Esophagus (tissue), 2 donors: Measurements from ENCODE around the gene DCAF10. TPM values are rescaled to one million over a fixed set of nuclear protein-coding genes. Genes with fewer than 3 reads are reported as not detected.
A peak's percentile ranks its signal among the peaks of the same experiment; 100 is the strongest.
"Not testable (repeated sequence)": the region's sequence is repeated elsewhere in the genome, so short reads cannot be mapped to it uniquely, and the experiment has no call there.

ENCODE experiments used
- H3K27ac ChIP-seq, 2 donors: one replicate each; pipeline ENCODE4 v1.5.1; 2013; ENCODE audit warnings: low read depth in 2 of 2, mild to moderate bottlenecking in 2 of 2, inconsistent platforms in 1 of 2, low read length in 1 of 2, moderate library complexity in 1 of 2
- H3K27me3 ChIP-seq, 2 donors: one replicate each; pipeline ENCODE4 v1.6.1; 2013; ENCODE audit warnings: low read length in 2 of 2, control low read depth in 1 of 2, mild to moderate bottlenecking in 1 of 2; ENCODE audit not compliant: insufficient read depth in 2 of 2, control insufficient read depth in 1 of 2
- H3K36me3 ChIP-seq, 2 donors: one replicate each; pipeline ENCODE4 v1.6.1; 2013; ENCODE audit warnings: low read length in 1 of 2; ENCODE audit not compliant: control insufficient read depth in 2 of 2, insufficient read depth in 2 of 2
- H3K4me1 ChIP-seq, 2 donors: one replicate each; pipeline ENCODE4 v1.6.1; 2013; ENCODE audit warnings: low read length in 1 of 2; ENCODE audit not compliant: control insufficient read depth in 2 of 2, insufficient read depth in 2 of 2
- H3K4me3 ChIP-seq, 2 donors: one replicate each; pipeline ENCODE4 v1.5.1; 2013; ENCODE audit warnings: low read length in 2 of 2, mild to moderate bottlenecking in 2 of 2, low read depth in 1 of 2, moderate library complexity in 1 of 2
- H3K9me3 ChIP-seq, 2 donors: one replicate each; pipeline ENCODE4 v1.6.1; 2013; ENCODE audit warnings: mild to moderate bottlenecking in 2 of 2, low read depth in 1 of 2, low read length in 1 of 2, moderate library complexity in 1 of 2; ENCODE audit not compliant: control insufficient read depth in 2 of 2, insufficient read depth in 1 of 2
- WGBS, 2 donors: extraction: QIAGEN DNeasy Blood & Tissue Kit; methylation state at CpG; one replicate each; pipeline ENCODE4 v1.1.7; 2013; 5-methylcytosine and 5-hydroxymethylcytosine counted together
- polyA plus RNA-seq, 2 donors: library from polyadenylated mRNA; stranded (reverse); fragments of 200-250 nt; gene quantifications; one replicate each; pipeline ENCODE4 v1.2.3, GENCODE V29; 2013
- donor health status: healthy with polysubstance abuse.
- donor health status: Bipolar disorder and iron deficiency.

DCAF10 gene
- 1 to 10 TPM; 6.1 to 8.0 TPM for polyA plus RNA-seq

GRCh38 chr9:37800631-37801286 is at the start of gene DCAF10:
TSS of gene DCAF10 (plus strand) at chr9:37800797. CDS start at chr9:37800867, 70 bp downstream.
- H3K4me3 ChIP-seq, result peak within 1 kb of the TSS; percentile 74 to 94
- H3K27ac ChIP-seq, result peak within 1 kb of the TSS; percentile 88 to 93
- 0 to 1% methylated on average over 46 to 72 of the region's 72 CpGs for WGBS, 2 donors
- H3K36me3 ChIP-seq, result no peaks in the 10 kb centered on the region
- no peaks in the 10 kb centered on the region for H3K9me3 ChIP-seq
- H3K27me3 ChIP-seq, result no peaks in the 10 kb centered on the region
- peaks cover 3% of the 10 kb centered on the region in 2 donors for H3K4me1 ChIP-seq

GRCh38 chr9:37751186-37751585 is 49.4 kb upstream of the DCAF10 start:
- Histone ChIP-seq H3K9me3 (no peaks in the 10 kb centered on the region), H3K4me3 (no peak overlapping the region), H3K27ac (no peak overlapping the region), H3K36me3 (no peaks in the 10 kb centered on the region), H3K27me3 (no peaks in the 10 kb centered on the region), H3K4me1 (peaks cover 0 to 3% of the 10 kb centered on the region in 2 donors)
- WGBS, 2 donors, result 74 to 75% methylated on average over 6 of the region's 6 CpGs

- H3K4me3 ChIP-seq, H3K27me3 ChIP-seq, H3K4me1 ChIP-seq, H3K27ac ChIP-seq, H3K36me3 ChIP-seq, H3K9me3 ChIP-seq: not testable (repeated sequence)
- WGBS, 2 donors, result 85 to 88% methylated on average over 22 to 30 of the region's 30 CpGs
Observed at GRCh38 chr9:37751704-37752103, 48.9 kb upstream of the DCAF10 start.

- not testable (repeated sequence) for H3K27me3 ChIP-seq, H3K9me3 ChIP-seq, H3K27ac ChIP-seq, H3K4me3 ChIP-seq, H3K4me1 ChIP-seq, H3K36me3 ChIP-seq
- 92 to 97% methylated on average over 9 to 13 of the region's 13 CpGs for WGBS, 2 donors
Observed at GRCh38 chr9:37752112-37752511, 48.5 kb upstream of the DCAF10 start.

- WGBS, 2 donors, result 89 to 90% methylated on average over 29 of the region's 29 CpGs
- Histone ChIP-seq H3K4me3 (peak overlapping the region in 1 of 2 donors; percentile 97), H3K27ac (peak overlapping the region in 1 of 2 donors; percentile 88), H3K4me1 (peaks cover 0 to 3% of the 10 kb centered on the region in 2 donors), H3K9me3 (no peaks in the 10 kb centered on the region), H3K36me3 (no peaks in the 10 kb centered on the region), H3K27me3 (no peaks in the 10 kb centered on the region)
Observed at GRCh38 chr9:37752642-37753488, 47.7 kb upstream of the DCAF10 start.

GRCh38 chr9:37753489-37754190 is 47.0 kb upstream of the DCAF10 start, which contains the start of gene TRMT10B:
TSS of gene TRMT10B (plus strand) at chr9:37753805. CDS start at chr9:37761932, 8,127 bp downstream.
- Histone ChIP-seq H3K4me1 (peaks cover 0 to 3% of the 10 kb centered on the region in 2 donors), H3K4me3 (peak within 1 kb of the TSS; percentile 61 to 97), H3K36me3 (no peaks in the 10 kb centered on the region), H3K9me3 (no peaks in the 10 kb centered on the region), H3K27me3 (no peaks in the 10 kb centered on the region), H3K27ac (peak within 1 kb of the TSS; percentile 84 to 88)
- WGBS, 2 donors, result 3% methylated on average over 40 of the region's 40 CpGs

GRCh38 chr9:37758747-37759146 is 41.9 kb upstream of the DCAF10 start:
- 79 to 88% methylated on average over 3 of the region's 3 CpGs for WGBS, 2 donors
- H3K4me3 ChIP-seq, result no peak overlapping the region
- peaks cover 0 to 5% of the 10 kb centered on the region in 2 donors for H3K36me3 ChIP-seq
- H3K9me3 ChIP-seq, result no peaks in the 10 kb centered on the region
- H3K27me3 ChIP-seq, result no peaks in the 10 kb centered on the region
- peaks cover 0 to 3% of the 10 kb centered on the region in 2 donors for H3K4me1 ChIP-seq
- H3K27ac ChIP-seq, result peak overlapping the region in 1 of 2 donors; percentile 3

GRCh38 chr9:37760416-37761161 is 40.0 kb upstream of the DCAF10 start:
- Histone ChIP-seq H3K4me3 (no peak overlapping the region), H3K27ac (no peak overlapping the region), H3K27me3 (no peaks in the 10 kb centered on the region), H3K4me1 (peaks cover 0 to 3% of the 10 kb centered on the region in 2 donors), H3K9me3 (no peaks in the 10 kb centered on the region), H3K36me3 (peaks cover 0 to 5% of the 10 kb centered on the region in 2 donors)
- 86 to 91% methylated on average over 7 of the region's 7 CpGs for WGBS, 2 donors

- Histone ChIP-seq H3K27me3 (no peaks in the 10 kb centered on the region), H3K36me3 (peaks cover 0 to 5% of the 10 kb centered on the region in 2 donors)
- WGBS, 2 donors, result 60 to 70% methylated on average over 3 of the region's 3 CpGs
Observed at GRCh38 chr9:37761511-37761910, 39.1 kb upstream of the DCAF10 start.

More at GRCh38 chr9:37761511-37761910, 39.1 kb upstream of the DCAF10 start:
- Histone ChIP-seq H3K4me1 (peaks cover 0 to 3% of the 10 kb centered on the region in 2 donors), H3K27ac (no peak overlapping the region), H3K9me3 (no peaks in the 10 kb centered on the region), H3K4me3 (no peak overlapping the region)
